HCT116 (cell line): Measurements from ENCODE around the gene HAO1. TPM values are rescaled to one million over a fixed set of nuclear protein-coding genes. Genes with fewer than 3 reads are reported as not detected.

ENCODE experiments used
- ATAC-seq: fragments of 200-7000 bp; cut with Tn5 transposase; 2 replicates; pipeline ENCODE4 v1.9.1; 2020; ENCODE audit warnings: mild to moderate bottlenecking, moderate library complexity
- BruUV-seq: library from RNA; stranded (reverse); fragments of 400-500 nt; replicated peaks from 2 replicates; lab custom pipeline; 2021; lab: Mats Ljungman, UMichigan
- CTCF ChIA-PET: fragments of 300-600 bp; sonication (Branson Sonifier 250); formaldehyde crosslinking; loops from one replicate; lab custom pipeline; 2021; ENCODE audit warnings: antibody characterized with exemption; lab: Charles Lee
- POLR2A ChIA-PET: fragments of 300-600, 350-600 bp; sonication (Branson Sonifier 250); formaldehyde crosslinking; loops from one replicate; lab custom pipeline; 2021; ENCODE audit warnings: antibody characterized with exemption; lab: Charles Lee
- RAD21 ChIA-PET, 2 experiments: fragments of 300-600 bp; sonication (Branson Sonifier 250); formaldehyde crosslinking; loops; one replicate each; lab custom pipeline; 2023; ENCODE audit warnings: low total read pairs in 2 of 2; ENCODE audit not compliant: uncharacterized antibody in 2 of 2, unreplicated experiment in 2 of 2, low non-redundant PET in 1 of 2; lab: Charles Lee
- DNase-seq: peaks from one replicate; pipeline ENCODE4 v3.0.0-alpha.2; 2010; ENCODE audit warnings: low read depth, low spot score
- H2AFZ ChIP-seq: fragments of 200-600 bp; shearing (Covaris generic), sonication (generic); 2 replicates; pipeline ENCODE4 v1.6.1; 2017; ENCODE audit warnings: low read depth, mixed run types, mixed read lengths, antibody characterized with exemption, low read length; ENCODE audit not compliant: poor library complexity, severe bottlenecking
- H3K27ac ChIP-seq: 2 replicates; pipeline ENCODE4 v1.5.1; 2012; ENCODE audit warnings: low read depth, low read length
- H3K27me3 ChIP-seq: fragments of 200-600 bp; sonication (generic); 2 replicates; pipeline ENCODE4 v1.6.1; 2016; ENCODE audit warnings: mixed run types, low read length, mixed read lengths; ENCODE audit not compliant: insufficient read depth
- H3K36me3 ChIP-seq, 2 experiments: fragments of 200-500 bp in 1 of 2; fragments of 200-600 bp in 1 of 2; sonication (Bioruptor generic) in 1 of 2; sonication (generic) in 1 of 2; 2 replicates each; pipeline versions ENCODE4 v1.5.1 to v1.6.1; 2014 to 2016; ENCODE audit warnings: low read length in 2 of 2, inconsistent platforms in 1 of 2, mixed read lengths in 1 of 2, mixed run types in 1 of 2; ENCODE audit not compliant: insufficient read depth in 2 of 2, control insufficient read depth in 1 of 2
- H3K4me1 ChIP-seq, 2 experiments: fragments of 200-600 bp in 1 of 2; sonication (generic) in 1 of 2; 2 replicates each; pipeline versions ENCODE4 v1.5.1 to v1.6.1; 2012 to 2017; ENCODE audit warnings: low read length in 2 of 2, inconsistent platforms in 1 of 2, mild to moderate bottlenecking in 1 of 2, mixed read lengths in 1 of 2, mixed run types in 1 of 2, moderate library complexity in 1 of 2; ENCODE audit not compliant: insufficient read depth in 2 of 2, control insufficient read depth in 1 of 2
- H3K4me2 ChIP-seq: fragments of 200-600 bp; sonication (generic); 2 replicates; pipeline ENCODE4 v1.6.1; 2017; ENCODE audit warnings: mixed run types, low read length, mixed read lengths
- H3K4me3 ChIP-seq, 2 experiments: fragments of 200-600 bp in 1 of 2; sonication (generic) in 1 of 2; replicated peaks in 1 of 2; 2 replicates each; pipeline ENCODE4 v1.5.1; 2011 to 2016; ENCODE audit warnings: low read length in 2 of 2, control low read depth in 1 of 2, low read depth in 1 of 2, mild to moderate bottlenecking in 1 of 2, mixed read lengths in 1 of 2, mixed run types in 1 of 2
- H3K79me2 ChIP-seq: fragments of 200-600 bp; sonication (generic); 2 replicates; pipeline ENCODE4 v1.6.1; 2017; ENCODE audit warnings: mild to moderate bottlenecking, mixed run types, low read length, moderate library complexity, mixed read lengths; ENCODE audit not compliant: insufficient read depth
- H3K9ac ChIP-seq: fragments of 200-600 bp; sonication (generic); 2 replicates; pipeline ENCODE4 v1.6.1; 2016; ENCODE audit warnings: low read length, mixed read lengths
- H3K9me2 ChIP-seq: fragments of 200-600 bp; sonication (generic), shearing (Covaris generic); 2 replicates; pipeline ENCODE4 v1.6.1; 2017; ENCODE audit warnings: mixed run types, mild to moderate bottlenecking, moderate library complexity; ENCODE audit not compliant: insufficient read depth
- H3K9me3 ChIP-seq, 2 experiments: fragments of 200-500 bp in 1 of 2; fragments of 200-600 bp in 1 of 2; sonication (Bioruptor generic) in 1 of 2; sonication (generic) in 1 of 2; 2 replicates each; pipeline ENCODE4 v1.6.1; 2014 to 2017; ENCODE audit warnings: low read length in 2 of 2, mixed read lengths in 2 of 2, inconsistent platforms in 1 of 2, low read depth in 1 of 2, mild to moderate bottlenecking in 1 of 2, mixed run types in 1 of 2, moderate library complexity in 1 of 2; ENCODE audit not compliant: control insufficient read depth in 1 of 2, insufficient read depth in 1 of 2
- H4K20me1 ChIP-seq: fragments of 200-600 bp; sonication (generic), shearing (Covaris generic); 2 replicates; pipeline ENCODE4 v1.6.1; 2017; ENCODE audit warnings: mixed run types, mild to moderate bottlenecking, moderate library complexity; ENCODE audit not compliant: insufficient read depth
- CEBPB ChIP-seq: IDR thresholded peaks from 2 replicates; pipeline ENCODE4 v1.6.1; 2012; ENCODE audit warnings: low read depth
- EGR1 ChIP-seq: IDR thresholded peaks from 2 replicates; pipeline ENCODE4 v1.6.1; 2012; ENCODE audit warnings: low read depth
- ELF1 ChIP-seq: IDR thresholded peaks from 2 replicates; pipeline ENCODE4 v1.6.1; 2012; ENCODE audit warnings: low read depth, borderline replicate concordance
- FOSL1 ChIP-seq: IDR thresholded peaks from 2 replicates; pipeline ENCODE4 v1.6.1; 2012; ENCODE audit warnings: low read depth
- JUND ChIP-seq: IDR thresholded peaks from 2 replicates; pipeline ENCODE4 v1.6.1; 2012
- POLR2A ChIP-seq: IDR thresholded peaks from 2 replicates; pipeline ENCODE4 v1.7.0; 2011; ENCODE audit warnings: borderline replicate concordance; ENCODE audit not compliant: insufficient read depth, insufficient read length; ENCODE audit errors: extremely low read depth
- SIN3A ChIP-seq: IDR thresholded peaks from 2 replicates; pipeline ENCODE4 v1.6.1; 2012; ENCODE audit warnings: low read depth
- ZFX ChIP-seq: fragments of 450-650 bp; IDR thresholded peaks from 2 replicates; pipeline ENCODE4 v1.6.1; 2017
- ZNF274 ChIP-seq: fragments of 200-500 bp; sonication (Bioruptor generic); IDR thresholded peaks from 2 replicates; pipeline ENCODE4 v1.6.1; 2014; ENCODE audit warnings: mild to moderate bottlenecking, low read depth, low read length, inconsistent platforms
- intact Hi-C: fragments of 100-400 bp; cut with micrococcal nuclease; formaldehyde crosslinking; loops from 2 replicates; pipeline ENCODE4 v1.10.0; 2022
- total RNA-seq: library from RNA; stranded (reverse); gene quantifications from one replicate; pipeline ENCODE4 v1.2.1, GENCODE V29; 2021; ENCODE audit not compliant: unreplicated experiment
- TF ChIP-seq, protein P1 (sequence below): IDR thresholded peaks from 2 replicates; pipeline ENCODE4 v1.6.1; 2012; ENCODE audit warnings: low read depth
- TF ChIP-seq, protein P2 (sequence below): IDR thresholded peaks from 2 replicates; pipeline ENCODE4 v1.6.1; 2012
- TF ChIP-seq, protein P3 (sequence below): IDR thresholded peaks from 2 replicates; pipeline ENCODE4 v1.6.1; 2012
- TF ChIP-seq, protein P4 (sequence below), 3 experiments: fragments of 200-600 bp in 1 of 3; sonication (generic) in 1 of 3; IDR thresholded peaks in 2 of 3; conservative IDR thresholded peaks in 1 of 3; 2 replicates each; pipeline ENCODE4 v1.5.1; 2012 to 2017; ENCODE audit warnings: low read depth in 2 of 3, low read length in 2 of 3, antibody characterized with exemption in 1 of 3, borderline replicate concordance in 1 of 3, control low read depth in 1 of 3, mild to moderate bottlenecking in 1 of 3, mixed read lengths in 1 of 3, mixed run types in 1 of 3, moderate library complexity in 1 of 3; ENCODE audit not compliant: insufficient read depth in 1 of 3
- TF ChIP-seq, protein P5 (sequence below): IDR thresholded peaks from 2 replicates; pipeline ENCODE4 v1.6.1; 2011; ENCODE audit warnings: mild to moderate bottlenecking, low read length, moderate library complexity; ENCODE audit not compliant: insufficient replicate concordance; ENCODE audit errors: extremely low read depth

The HAO1 gene
- total RNA-seq, 1 experiment from 2014 or later, result 0.12 TPM

DNA sequence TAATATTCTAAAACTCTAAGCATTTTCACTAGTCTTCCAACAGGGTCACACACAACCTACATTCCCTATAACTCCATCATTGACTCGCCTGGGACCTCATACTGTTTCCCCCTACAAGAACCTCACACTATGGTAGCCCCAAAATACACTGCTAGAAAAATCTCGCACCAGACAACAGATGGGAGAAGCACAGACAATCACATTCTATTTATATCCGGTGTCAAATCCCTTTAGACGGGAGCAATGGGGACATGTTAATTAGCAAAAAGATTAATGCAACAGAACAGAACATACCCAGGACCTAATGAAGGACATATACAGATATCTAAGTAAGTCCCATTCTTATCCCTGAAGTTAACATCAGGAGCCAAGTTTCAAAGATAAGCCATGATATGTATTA is 45.7 kb upstream of the HAO1 start (continued):
- TF ChIP-seq, protein P1, sequence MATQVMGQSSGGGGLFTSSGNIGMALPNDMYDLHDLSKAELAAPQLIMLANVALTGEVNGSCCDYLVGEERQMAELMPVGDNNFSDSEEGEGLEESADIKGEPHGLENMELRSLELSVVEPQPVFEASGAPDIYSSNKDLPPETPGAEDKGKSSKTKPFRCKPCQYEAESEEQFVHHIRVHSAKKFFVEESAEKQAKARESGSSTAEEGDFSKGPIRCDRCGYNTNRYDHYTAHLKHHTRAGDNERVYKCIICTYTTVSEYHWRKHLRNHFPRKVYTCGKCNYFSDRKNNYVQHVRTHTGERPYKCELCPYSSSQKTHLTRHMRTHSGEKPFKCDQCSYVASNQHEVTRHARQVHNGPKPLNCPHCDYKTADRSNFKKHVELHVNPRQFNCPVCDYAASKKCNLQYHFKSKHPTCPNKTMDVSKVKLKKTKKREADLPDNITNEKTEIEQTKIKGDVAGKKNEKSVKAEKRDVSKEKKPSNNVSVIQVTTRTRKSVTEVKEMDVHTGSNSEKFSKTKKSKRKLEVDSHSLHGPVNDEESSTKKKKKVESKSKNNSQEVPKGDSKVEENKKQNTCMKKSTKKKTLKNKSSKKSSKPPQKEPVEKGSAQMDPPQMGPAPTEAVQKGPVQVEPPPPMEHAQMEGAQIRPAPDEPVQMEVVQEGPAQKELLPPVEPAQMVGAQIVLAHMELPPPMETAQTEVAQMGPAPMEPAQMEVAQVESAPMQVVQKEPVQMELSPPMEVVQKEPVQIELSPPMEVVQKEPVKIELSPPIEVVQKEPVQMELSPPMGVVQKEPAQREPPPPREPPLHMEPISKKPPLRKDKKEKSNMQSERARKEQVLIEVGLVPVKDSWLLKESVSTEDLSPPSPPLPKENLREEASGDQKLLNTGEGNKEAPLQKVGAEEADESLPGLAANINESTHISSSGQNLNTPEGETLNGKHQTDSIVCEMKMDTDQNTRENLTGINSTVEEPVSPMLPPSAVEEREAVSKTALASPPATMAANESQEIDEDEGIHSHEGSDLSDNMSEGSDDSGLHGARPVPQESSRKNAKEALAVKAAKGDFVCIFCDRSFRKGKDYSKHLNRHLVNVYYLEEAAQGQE, result no peak
- TF ChIP-seq CEBPB, result no peak
- no peak for TF ChIP-seq ELF1

DNA sequence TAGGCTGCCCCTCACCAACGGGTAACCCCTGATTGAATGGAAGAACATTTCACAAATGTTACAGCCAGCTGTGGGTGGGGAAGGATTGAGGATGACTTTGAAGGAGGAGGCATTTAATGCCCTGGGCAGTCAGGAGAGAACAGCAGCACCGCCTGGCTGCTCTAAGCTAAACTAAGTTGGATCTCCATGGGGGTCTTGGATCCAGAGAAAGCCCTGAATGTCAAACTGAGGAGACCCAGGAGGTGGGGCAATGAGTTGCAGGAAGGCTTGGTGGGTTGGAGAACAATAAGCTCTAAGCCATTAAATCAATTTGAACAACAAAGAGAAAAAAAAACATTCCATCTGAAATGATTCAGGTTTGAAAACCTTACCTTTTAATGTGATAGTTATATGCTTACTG is 43.9 kb upstream of the HAO1 start:
- CTCF ChIA-PET, result no interaction called here
- POLR2A ChIA-PET, result no interaction called here
- no peak overlapping the region for H3K27ac ChIP-seq
- RAD21 ChIA-PET, result no interaction called here
- peaks cover 0 to 5% of the 10 kb centered on the region in 2 experiments; a peak in 1 of 4 replicates for H3K4me1 ChIP-seq
- H3K4me3 ChIP-seq, result no peak overlapping the region
- DNase-seq (no peak), ATAC-seq (no peak)
- no peaks in the 10 kb centered on the region for H3K79me2 ChIP-seq
- H4K20me1 ChIP-seq, result no peaks in the 10 kb centered on the region
- H3K9me3 ChIP-seq, result no peaks in the 10 kb centered on the region
- H3K4me2 ChIP-seq, result no peak overlapping the region
- BruUV-seq, result no TSS peak
- H2AFZ ChIP-seq, result no peak overlapping the region
- intact Hi-C loops, result no loop called here
- H3K9me2 ChIP-seq, result no peaks in the 10 kb centered on the region
- H3K27me3 ChIP-seq, result no peaks in the 10 kb centered on the region
- H3K36me3 ChIP-seq, result no peaks in the 10 kb centered on the region
- no peak overlapping the region for H3K9ac ChIP-seq
- TF ChIP-seq ZFX (no peak), EGR1 (no peak), SIN3A (no peak), CEBPB (no peak), ZNF274 (no peak), POLR2A (no peak), JUND (no peak), FOSL1 (no peak)
- TF ChIP-seq, protein P2, sequence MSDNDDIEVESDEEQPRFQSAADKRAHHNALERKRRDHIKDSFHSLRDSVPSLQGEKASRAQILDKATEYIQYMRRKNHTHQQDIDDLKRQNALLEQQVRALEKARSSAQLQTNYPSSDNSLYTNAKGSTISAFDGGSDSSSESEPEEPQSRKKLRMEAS, result no peak
- TF ChIP-seq, protein P3, sequence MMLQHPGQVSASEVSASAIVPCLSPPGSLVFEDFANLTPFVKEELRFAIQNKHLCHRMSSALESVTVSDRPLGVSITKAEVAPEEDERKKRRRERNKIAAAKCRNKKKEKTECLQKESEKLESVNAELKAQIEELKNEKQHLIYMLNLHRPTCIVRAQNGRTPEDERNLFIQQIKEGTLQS, result no peak
- TF ChIP-seq, protein P4, sequence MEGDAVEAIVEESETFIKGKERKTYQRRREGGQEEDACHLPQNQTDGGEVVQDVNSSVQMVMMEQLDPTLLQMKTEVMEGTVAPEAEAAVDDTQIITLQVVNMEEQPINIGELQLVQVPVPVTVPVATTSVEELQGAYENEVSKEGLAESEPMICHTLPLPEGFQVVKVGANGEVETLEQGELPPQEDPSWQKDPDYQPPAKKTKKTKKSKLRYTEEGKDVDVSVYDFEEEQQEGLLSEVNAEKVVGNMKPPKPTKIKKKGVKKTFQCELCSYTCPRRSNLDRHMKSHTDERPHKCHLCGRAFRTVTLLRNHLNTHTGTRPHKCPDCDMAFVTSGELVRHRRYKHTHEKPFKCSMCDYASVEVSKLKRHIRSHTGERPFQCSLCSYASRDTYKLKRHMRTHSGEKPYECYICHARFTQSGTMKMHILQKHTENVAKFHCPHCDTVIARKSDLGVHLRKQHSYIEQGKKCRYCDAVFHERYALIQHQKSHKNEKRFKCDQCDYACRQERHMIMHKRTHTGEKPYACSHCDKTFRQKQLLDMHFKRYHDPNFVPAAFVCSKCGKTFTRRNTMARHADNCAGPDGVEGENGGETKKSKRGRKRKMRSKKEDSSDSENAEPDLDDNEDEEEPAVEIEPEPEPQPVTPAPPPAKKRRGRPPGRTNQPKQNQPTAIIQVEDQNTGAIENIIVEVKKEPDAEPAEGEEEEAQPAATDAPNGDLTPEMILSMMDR (IDR thresholded peaks at IDR 0.05 in 2 of 3, conservative IDR thresholded peaks at IDR 0.05 in 1 of 3; ENCODE audit: borderline replicate concordance in 1 of 3, insufficient read depth in 1 of 3, low read depth in 2 of 3, low read length in 2 of 3), result no peak
- TF ChIP-seq, protein P1, result no peak
- TF ChIP-seq, protein P5, sequence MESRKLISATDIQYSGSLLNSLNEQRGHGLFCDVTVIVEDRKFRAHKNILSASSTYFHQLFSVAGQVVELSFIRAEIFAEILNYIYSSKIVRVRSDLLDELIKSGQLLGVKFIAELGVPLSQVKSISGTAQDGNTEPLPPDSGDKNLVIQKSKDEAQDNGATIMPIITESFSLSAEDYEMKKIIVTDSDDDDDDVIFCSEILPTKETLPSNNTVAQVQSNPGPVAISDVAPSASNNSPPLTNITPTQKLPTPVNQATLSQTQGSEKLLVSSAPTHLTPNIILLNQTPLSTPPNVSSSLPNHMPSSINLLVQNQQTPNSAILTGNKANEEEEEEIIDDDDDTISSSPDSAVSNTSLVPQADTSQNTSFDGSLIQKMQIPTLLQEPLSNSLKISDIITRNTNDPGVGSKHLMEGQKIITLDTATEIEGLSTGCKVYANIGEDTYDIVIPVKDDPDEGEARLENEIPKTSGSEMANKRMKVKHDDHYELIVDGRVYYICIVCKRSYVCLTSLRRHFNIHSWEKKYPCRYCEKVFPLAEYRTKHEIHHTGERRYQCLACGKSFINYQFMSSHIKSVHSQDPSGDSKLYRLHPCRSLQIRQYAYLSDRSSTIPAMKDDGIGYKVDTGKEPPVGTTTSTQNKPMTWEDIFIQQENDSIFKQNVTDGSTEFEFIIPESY, result no peak
